Activated CD8-positive, alpha-beta T cell treated with anti-CD3 and anti-CD28 coated beads for 36 hours (primary cell): ENCODE results near the gene CEP192. TPM values are rescaled to one million over a fixed set of nuclear protein-coding genes. Genes with fewer than 3 reads are reported as not detected.

ENCODE experiments used
- ATAC-seq: fragments of 200-7000 bp; cut with Tn5 transposase; one replicate; pipeline ENCODE4 v1.10.0; 2021; ENCODE audit warnings: mild to moderate bottlenecking, moderate library complexity
- CTCF ChIA-PET: fragments of 350-600 bp; sonication (Branson Sonifier 250); formaldehyde crosslinking; loops from one replicate; lab custom pipeline; 2021; ENCODE audit warnings: antibody characterized with exemption; lab: Charles Lee
- POLR2A ChIA-PET: fragments of 350-600 bp; sonication (Branson Sonifier 250); formaldehyde crosslinking; loops from one replicate; lab custom pipeline; 2021; ENCODE audit warnings: antibody characterized with exemption; lab: Charles Lee
- DNase-seq: peaks from one replicate; pipeline ENCODE4 v3.0.0-alpha.2; 2020
- H3K27ac Mint-ChIP-seq: one replicate; pipeline ENCODE4 v1.8.0; 2021; ENCODE audit warnings: mild to moderate bottlenecking, mixed read lengths
- H3K27me3 Mint-ChIP-seq: one replicate; pipeline ENCODE4 v1.8.0; 2021; ENCODE audit warnings: mixed read lengths
- H3K36me3 Mint-ChIP-seq: one replicate; pipeline ENCODE4 v1.8.0; 2021; ENCODE audit warnings: low read depth, mixed read lengths
- H3K4me1 Mint-ChIP-seq: one replicate; pipeline ENCODE4 v1.8.0; 2021; ENCODE audit warnings: low read depth, mixed read lengths
- H3K4me3 Mint-ChIP-seq: one replicate; pipeline ENCODE4 v1.8.0; 2021; ENCODE audit warnings: mild to moderate bottlenecking, moderate library complexity, mixed read lengths
- H3K9me3 Mint-ChIP-seq: one replicate; pipeline ENCODE4 v1.8.0; 2021; ENCODE audit warnings: mixed read lengths
- intact Hi-C: fragments of 100-400 bp; cut with micrococcal nuclease; formaldehyde crosslinking; loops from one replicate; pipeline ENCODE4 v1.10.0; 2022
- total RNA-seq, 2 experiments: library from RNA; stranded (reverse); gene quantifications; one replicate each; pipeline ENCODE4 v1.2.3, GENCODE V29; 2021
- TF ChIP-seq, protein P1 (sequence below): fragments of 200-600 bp; IDR thresholded peaks from one replicate; pipeline ENCODE4 v1.8.0; 2022; ENCODE audit warnings: antibody characterized with exemption, mild to moderate bottlenecking

Gene CEP192
- total RNA-seq, 2 experiments from 2014 or later: 39.5 to 42.9 TPM

DNA sequence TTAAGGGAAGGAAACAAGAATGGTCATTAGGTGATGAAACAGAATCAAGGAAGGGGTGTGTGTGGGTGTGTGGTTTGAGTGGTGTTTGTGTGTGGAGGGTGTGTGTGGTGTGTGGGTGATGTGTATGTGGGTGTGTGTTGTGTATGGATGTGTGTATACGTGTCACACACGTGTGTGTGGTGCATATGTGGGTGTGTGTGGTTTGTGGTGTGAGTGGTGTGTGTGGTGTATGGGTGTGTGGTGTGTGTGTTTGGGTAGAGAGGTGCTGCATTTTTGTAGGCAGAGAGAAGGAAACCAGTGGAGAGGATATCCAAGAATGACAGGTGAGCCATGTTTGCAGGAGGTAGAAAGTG lies 1.1 kb upstream of the CEP192 start:
- ChIA-PET CTCF (interaction anchor here (1.1 to 1.7 kb wide), 3 partner anchors 10 to 170 kb away, joined by 3 to 4 read pairs (median 4); no protein-coding TSS in a partner anchor), POLR2A (interaction anchor here (0.9 to 4.9 kb wide), 9 partner anchors 10 to 147 kb away, joined by 3 to 26 read pairs (median 6); partner anchors contain the start of gene SEH1L)

DNA sequence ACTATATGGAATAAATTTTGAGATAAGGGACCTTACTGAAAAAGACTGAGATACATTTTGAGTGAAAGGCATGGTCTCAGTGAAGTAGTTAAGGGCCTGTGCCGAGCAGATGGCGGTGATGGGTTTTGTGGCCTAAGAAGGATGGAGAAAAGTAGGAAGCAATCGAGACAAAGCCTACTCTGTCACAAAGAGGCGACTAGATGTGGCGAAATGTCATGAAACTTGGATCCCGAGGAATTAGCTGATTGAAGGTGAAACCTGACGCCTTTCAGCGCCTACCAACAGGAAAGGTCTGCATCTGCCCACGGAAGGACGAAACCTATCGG lies 558 bp upstream of the CEP192 start:
- intact Hi-C loops: no loop called here
- ATAC-seq: no peak
- Mint-ChIP-seq H3K27me3 (peaks cover 1% of the 10 kb centered on the region), H3K9me3 (no peaks in the 10 kb centered on the region), H3K4me3 (peak overlapping the region; percentile 89), H3K27ac (peak overlapping the region; percentile 96), H3K4me1 (peaks cover 13% of the 10 kb centered on the region), H3K36me3 (peaks cover 19% of the 10 kb centered on the region)
- TF ChIP-seq, protein P1, sequence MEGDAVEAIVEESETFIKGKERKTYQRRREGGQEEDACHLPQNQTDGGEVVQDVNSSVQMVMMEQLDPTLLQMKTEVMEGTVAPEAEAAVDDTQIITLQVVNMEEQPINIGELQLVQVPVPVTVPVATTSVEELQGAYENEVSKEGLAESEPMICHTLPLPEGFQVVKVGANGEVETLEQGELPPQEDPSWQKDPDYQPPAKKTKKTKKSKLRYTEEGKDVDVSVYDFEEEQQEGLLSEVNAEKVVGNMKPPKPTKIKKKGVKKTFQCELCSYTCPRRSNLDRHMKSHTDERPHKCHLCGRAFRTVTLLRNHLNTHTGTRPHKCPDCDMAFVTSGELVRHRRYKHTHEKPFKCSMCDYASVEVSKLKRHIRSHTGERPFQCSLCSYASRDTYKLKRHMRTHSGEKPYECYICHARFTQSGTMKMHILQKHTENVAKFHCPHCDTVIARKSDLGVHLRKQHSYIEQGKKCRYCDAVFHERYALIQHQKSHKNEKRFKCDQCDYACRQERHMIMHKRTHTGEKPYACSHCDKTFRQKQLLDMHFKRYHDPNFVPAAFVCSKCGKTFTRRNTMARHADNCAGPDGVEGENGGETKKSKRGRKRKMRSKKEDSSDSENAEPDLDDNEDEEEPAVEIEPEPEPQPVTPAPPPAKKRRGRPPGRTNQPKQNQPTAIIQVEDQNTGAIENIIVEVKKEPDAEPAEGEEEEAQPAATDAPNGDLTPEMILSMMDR: no peak
- ChIA-PET POLR2A (interaction anchor here (0.6 to 4.9 kb wide), 19 partner anchors 10 to 288 kb away, joined by 3 to 26 read pairs (median 4); partner anchors contain the start of genes CEP76, PSMG2, PTPN2 and SEH1L), CTCF (interaction anchor here (0.8 to 1.7 kb wide), 4 partner anchors 10 to 169 kb away, joined by 3 to 4 read pairs (median 4); no protein-coding TSS in a partner anchor)
- DNase-seq: no peak

More for the DNA sequence above, 1.1 kb upstream of the CEP192 start:
- DNase-seq: peak; percentile 77
- H3K9me3 Mint-ChIP-seq: no peaks in the 10 kb centered on the region
- peaks cover 22% of the 10 kb centered on the region for H3K36me3 Mint-ChIP-seq
- peaks cover 13% of the 10 kb centered on the region for H3K4me1 Mint-ChIP-seq
- TF ChIP-seq, protein P1: no peak
- peak overlapping the region; percentile 89 for H3K4me3 Mint-ChIP-seq
- peak overlapping the region; percentile 96 for H3K27ac Mint-ChIP-seq
- intact Hi-C loops: no loop called here
- no peak for ATAC-seq
- peaks cover 1% of the 10 kb centered on the region for H3K27me3 Mint-ChIP-seq

DNA sequence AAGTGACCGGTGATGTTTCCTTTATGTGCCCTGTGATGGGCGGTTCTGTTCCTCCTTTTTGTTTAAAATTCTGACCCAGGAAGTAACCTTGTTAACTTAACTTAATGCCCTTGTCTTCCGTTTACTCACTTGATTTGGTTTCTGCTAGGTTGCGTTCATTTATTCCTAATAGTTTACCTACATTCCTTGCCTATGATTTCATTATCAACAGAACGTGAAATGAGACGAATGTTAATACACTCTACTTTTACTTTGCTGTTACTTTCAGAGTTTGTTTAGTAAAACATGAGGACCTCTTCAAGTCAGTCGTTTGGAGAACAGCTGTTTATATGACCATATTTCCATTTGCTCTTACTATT lies 638 bp downstream of the CEP192 start:
- ChIA-PET CTCF (interaction anchor here (1.7 kb wide), 1 partner anchor 168 kb away, joined by 4 read pairs; no protein-coding TSS in a partner anchor), POLR2A (interaction anchor here (0.7 to 4.9 kb wide), 10 partner anchors 8 to 289 kb away, joined by 3 to 26 read pairs (median 6); partner anchors contain the start of genes CEP76, PSMG2, PTPN2 and SEH1L)
- Mint-ChIP-seq H3K27me3 (peaks cover 1% of the 10 kb centered on the region), H3K4me3 (peak overlapping the region; percentile 89), H3K36me3 (peaks cover 17% of the 10 kb centered on the region), H3K4me1 (peaks cover 13% of the 10 kb centered on the region), H3K27ac (peak overlapping the region; percentile 96), H3K9me3 (no peaks in the 10 kb centered on the region)
- TF ChIP-seq, protein P1: no peak
- ATAC-seq: no peak
- DNase-seq: no peak
- intact Hi-C loops: no loop called here

DNA sequence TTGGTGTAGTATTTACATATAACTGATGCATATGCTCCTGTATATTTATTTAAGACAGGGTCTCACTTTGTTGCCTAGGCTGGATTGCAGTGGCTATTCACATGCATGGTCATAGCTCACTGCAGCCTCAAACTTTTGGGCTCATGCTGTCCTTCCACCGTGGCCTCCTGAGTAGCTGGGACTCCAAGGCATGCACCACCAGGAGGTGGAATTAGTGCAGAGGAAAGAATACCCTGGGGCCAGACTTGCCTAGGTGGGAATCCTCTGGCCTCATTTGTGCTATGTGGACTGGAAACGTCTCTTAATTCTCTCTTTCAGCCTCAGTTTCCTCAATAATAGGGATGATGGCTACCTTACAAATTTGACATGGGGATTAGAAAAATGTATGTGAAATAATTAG lies 2.3 kb downstream of the CEP192 start:
- H3K4me3 Mint-ChIP-seq: peak overlapping the region; percentile 89
- no peak for DNase-seq
- CTCF ChIA-PET: no interaction called here

DNA sequence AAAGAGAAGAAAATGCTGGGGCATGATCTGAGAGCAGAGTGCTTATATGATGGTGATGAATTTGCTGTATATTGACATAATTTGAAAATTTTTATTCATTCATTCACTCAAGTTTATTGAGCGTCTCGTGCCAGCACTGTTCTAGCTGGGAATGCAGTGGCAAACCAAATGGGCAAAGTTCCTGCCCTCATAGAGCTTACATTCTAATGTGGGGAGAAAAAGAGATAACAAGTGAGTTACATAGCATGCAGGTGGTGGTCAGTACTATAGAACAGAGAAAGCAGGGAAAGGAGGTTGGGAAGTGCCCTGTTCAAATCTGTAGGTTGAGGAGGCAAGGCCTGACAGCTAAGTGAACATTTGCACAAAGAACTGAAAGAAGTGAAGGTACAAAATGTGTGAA lies 4.3 kb downstream of the CEP192 start:
- no peak for DNase-seq
- intact Hi-C loops: no loop called here
- no peaks in the 10 kb centered on the region for H3K27me3 Mint-ChIP-seq
- ChIA-PET CTCF (no interaction called here), POLR2A (interaction anchor here (1.5 kb wide), 1 partner anchor 18 kb away, joined by 4 read pairs; no protein-coding TSS in a partner anchor)
- no peak overlapping the region for H3K27ac Mint-ChIP-seq
- TF ChIP-seq, protein P1: no peak
- no peak for ATAC-seq
- peaks cover 23% of the 10 kb centered on the region for H3K4me1 Mint-ChIP-seq
- no peak overlapping the region for H3K4me3 Mint-ChIP-seq
- H3K36me3 Mint-ChIP-seq: peaks cover 13% of the 10 kb centered on the region
- H3K9me3 Mint-ChIP-seq: no peaks in the 10 kb centered on the region

More for the DNA sequence above, 2.3 kb downstream of the CEP192 start:
- Mint-ChIP-seq H3K27ac (no peak overlapping the region), H3K27me3 (peaks cover 1% of the 10 kb centered on the region), H3K36me3 (peaks cover 15% of the 10 kb centered on the region), H3K4me1 (peaks cover 19% of the 10 kb centered on the region), H3K9me3 (no peaks in the 10 kb centered on the region)
- no peak for ATAC-seq
- POLR2A ChIA-PET: interaction anchor here (4.9 kb wide), 1 partner anchor 17 kb away, joined by 26 read pairs; no protein-coding TSS in a partner anchor
- TF ChIP-seq, protein P1: no peak
- intact Hi-C loops: no loop called here
